A549 (cell line): ENCODE data around the gene VIPR1. TPM values are rescaled to one million over a fixed set of nuclear protein-coding genes. Genes with fewer than 3 reads are reported as not detected.

ENCODE experiments used
- ATAC-seq, 2 experiments: fragments of 200-7000 bp in 1 of 2; fragments of >200 bp in 1 of 2; cut with Nextera tagmentation in 1 of 2; cut with Tn5 transposase in 1 of 2; 3 replicates each; pipeline versions ENCODE4 v1.8.0 to v1.9.1; 2018 to 2020; ENCODE audit warnings: mild to moderate bottlenecking in 1 of 2, moderate library complexity in 1 of 2
- CTCF ChIA-PET: fragments of 300-600 bp; sonication (Branson Sonifier 250); formaldehyde crosslinking; extraction: SDS; loops from one replicate; lab custom pipeline; 2021; ENCODE audit warnings: antibody characterized with exemption, inconsistent platforms; lab: Yijun Ruan, JAX
- POLR2A ChIA-PET: fragments of 350-600 bp; formaldehyde crosslinking; extraction: SDS; loops from one replicate; lab custom pipeline; 2021; ENCODE audit warnings: antibody characterized with exemption, inconsistent platforms; lab: Yijun Ruan, JAX
- DNase-seq, 2 experiments: peaks; one replicate each; pipeline versions ENCODE4 v3.0.0 to v3.0.0-alpha.2; 2011 to 2016; ENCODE audit warnings: low read depth in 1 of 2, low spot score in 1 of 2
- FAIRE-seq: peaks from 2 replicates; lab custom pipeline; 2011; peaks lifted over from hg19 to GRCh38; lab: Jason Lieb, UNC
- H3K27ac ChIP-seq, 2 experiments: fragments of >200 bp; sonication (Bioruptor Twin); formaldehyde crosslinking; 3 replicates each; pipeline ENCODE4 v1.5.1; 2016 to 2017
- H3K4me1 ChIP-seq: fragments of >200 bp; sonication (Bioruptor Twin); formaldehyde crosslinking; 3 replicates; pipeline ENCODE4 v1.6.1; 2016
- H3K4me2 ChIP-seq: fragments of >200 bp; sonication (Bioruptor Twin); formaldehyde crosslinking; 3 replicates; pipeline ENCODE4 v1.6.1; 2016
- H3K4me3 ChIP-seq: fragments of >200 bp; sonication (Bioruptor Twin); formaldehyde crosslinking; 3 replicates; pipeline ENCODE4 v1.5.1; 2016
- H3K9me3 ChIP-seq: fragments of >200 bp; sonication (Bioruptor Twin); formaldehyde crosslinking; 3 replicates; pipeline ENCODE4 v1.6.1; 2016
- BHLHE40 ChIP-seq: IDR thresholded peaks from 2 replicates; pipeline ENCODE4 v1.6.1; 2012; ENCODE audit warnings: low read depth, low read length, inconsistent platforms
- CBX8 ChIP-seq: fragments of 200-600 bp; sonication (generic); IDR thresholded peaks from 2 replicates; pipeline ENCODE4 v1.6.1; 2016
- CEBPB ChIP-seq, 2 experiments: fragments of >200 bp in 1 of 2; sonication (Bioruptor Twin) in 1 of 2; formaldehyde crosslinking in 1 of 2; IDR thresholded peaks; 2 replicates each; pipeline ENCODE4 v1.6.1; 2012 to 2016
- EHF ChIP-seq: fragments of 250-450 bp; sonication (Bioruptor Pico); IDR thresholded peaks from 2 replicates; pipeline ENCODE4 v1.5.0; 2020; ENCODE audit warnings: mild to moderate bottlenecking
- FOSB ChIP-seq: fragments of 250-450 bp; sonication (Bioruptor Pico); IDR thresholded peaks from 2 replicates; pipeline ENCODE4 v1.5.0; 2020; ENCODE audit warnings: mild to moderate bottlenecking, moderate library complexity
- FOSL2 ChIP-seq, 2 experiments: fragments of 450-650 bp in 1 of 2; fragments of >200 bp in 1 of 2; sonication (Bioruptor Twin) in 1 of 2; formaldehyde crosslinking; IDR thresholded peaks; 2 replicates each; pipeline versions ENCODE4 v1.5.0 to v1.6.1; 2016 to 2020; ENCODE audit warnings: mild to moderate bottlenecking in 1 of 2, moderate library complexity in 1 of 2
- FOXS1 ChIP-seq: fragments of 250-450 bp; sonication (Bioruptor Pico); IDR thresholded peaks from 2 replicates; pipeline ENCODE4 v1.5.0; 2020; ENCODE audit warnings: mild to moderate bottlenecking, moderate library complexity
- GATA3 ChIP-seq: IDR thresholded peaks from 2 replicates; pipeline ENCODE4 v1.6.1; 2012; ENCODE audit warnings: borderline replicate concordance
- JUN ChIP-seq, 2 experiments: fragments of >200 bp; sonication (Bioruptor Twin); formaldehyde crosslinking; IDR thresholded peaks; 2 replicates in 1 of 2; 3 replicates in 1 of 2; pipeline ENCODE4 v1.6.1; 2016 to 2017
- KDM5A ChIP-seq: fragments of 200-600 bp; sonication (generic); IDR thresholded peaks from 2 replicates; pipeline ENCODE4 v1.6.1; 2016; ENCODE audit warnings: antibody characterized with exemption, mild to moderate bottlenecking
- MAZ ChIP-seq: fragments of 150-350 bp; IDR thresholded peaks from 2 replicates; pipeline ENCODE4 v1.6.1; 2014; ENCODE audit warnings: antibody characterized with exemption, low read depth, low read length, borderline replicate concordance
- PHF8 ChIP-seq: fragments of 200-600 bp; sonication (generic); IDR thresholded peaks from 2 replicates; pipeline ENCODE4 v1.6.1; 2016; ENCODE audit warnings: low read depth, mild to moderate bottlenecking, antibody characterized with exemption, moderate library complexity, borderline replicate concordance
- POLR2A ChIP-seq: IDR thresholded peaks from 2 replicates; pipeline ENCODE4 v1.6.1; 2012; ENCODE audit warnings: mild to moderate bottlenecking, low read length
- POLR2AphosphoS2 ChIP-seq: conservative IDR thresholded peaks from 2 replicates; pipeline ENCODE4 v1.6.1; 2012; ENCODE audit warnings: low read length, improper control_type of control experiment, inconsistent platforms
- RARB ChIP-seq: fragments of 250-450 bp; sonication (Bioruptor Pico); IDR thresholded peaks from 2 replicates; pipeline ENCODE4 v1.8.0; 2021; ENCODE audit warnings: mild to moderate bottlenecking, moderate library complexity
- RFX5 ChIP-seq: fragments of 450-650 bp; IDR thresholded peaks from 2 replicates; pipeline ENCODE4 v1.7.1; 2014; ENCODE audit warnings: antibody characterized with exemption, mild to moderate bottlenecking, moderate library complexity
- SMC3 ChIP-seq: fragments of >200 bp; sonication (Bioruptor Twin); formaldehyde crosslinking; IDR thresholded peaks from 3 replicates; pipeline ENCODE4 v1.6.1; 2018; ENCODE audit warnings: inconsistent platforms
- ZC3H11A ChIP-seq: fragments of 450-650 bp; IDR thresholded peaks from 2 replicates; pipeline ENCODE4 v1.6.1; 2014; ENCODE audit warnings: antibody characterized with exemption, mild to moderate bottlenecking
- ZSCAN20 ChIP-seq: fragments of 250-450 bp; sonication (Bioruptor Pico); IDR thresholded peaks from 2 replicates; pipeline ENCODE4 v1.8.0; 2022; ENCODE audit warnings: mild to moderate bottlenecking, moderate library complexity
- WGBS: methylation state at CpG from one replicate; pipeline ENCODE4 v1.1.6; 2017; ENCODE audit errors: missing lambda C conversion rate; 5-methylcytosine and 5-hydroxymethylcytosine counted together
- polyA plus RNA-seq, 4 experiments: library from polyadenylated mRNA; depleted of rRNA in 3 of 4; stranded (reverse); fragments of >200 nt; fragmentation: RNase III in 1 of 4; extraction: RNeasy Plus Mini Kit Qiagen cat#74134 plus additional on column Dnase treatment in 1 of 4; gene quantifications; 2 replicates in 3 of 4; 3 replicates in 1 of 4; pipeline ENCODE4 v1.2.3, GENCODE V29; 2011 to 2017
- TF ChIP-seq, protein P1 (sequence below): fragments of 250-450 bp; sonication (Bioruptor Pico); IDR thresholded peaks from 2 replicates; pipeline ENCODE4 v1.5.0; 2021; ENCODE audit warnings: mild to moderate bottlenecking, moderate library complexity, borderline replicate concordance
- TF ChIP-seq, protein P2 (sequence below): fragments of 450-650 bp; IDR thresholded peaks from 2 replicates; pipeline ENCODE4 v1.6.1; 2014; ENCODE audit warnings: antibody characterized with exemption
- TF ChIP-seq, protein P3 (sequence below): fragments of >200 bp; sonication (Bioruptor Twin); formaldehyde crosslinking; IDR thresholded peaks from 3 replicates; pipeline ENCODE4 v1.6.1; 2016
- TF ChIP-seq, protein P4 (sequence below): fragments of >200 bp; sonication (Bioruptor Twin); formaldehyde crosslinking; IDR thresholded peaks from 3 replicates; pipeline ENCODE4 v1.5.1; 2016

The VIPR1 gene
- polyA plus RNA-seq, 2 of the 4 experiments (the other 2 are of a cell fraction) = 0.26 to 0.80 TPM

DNA sequence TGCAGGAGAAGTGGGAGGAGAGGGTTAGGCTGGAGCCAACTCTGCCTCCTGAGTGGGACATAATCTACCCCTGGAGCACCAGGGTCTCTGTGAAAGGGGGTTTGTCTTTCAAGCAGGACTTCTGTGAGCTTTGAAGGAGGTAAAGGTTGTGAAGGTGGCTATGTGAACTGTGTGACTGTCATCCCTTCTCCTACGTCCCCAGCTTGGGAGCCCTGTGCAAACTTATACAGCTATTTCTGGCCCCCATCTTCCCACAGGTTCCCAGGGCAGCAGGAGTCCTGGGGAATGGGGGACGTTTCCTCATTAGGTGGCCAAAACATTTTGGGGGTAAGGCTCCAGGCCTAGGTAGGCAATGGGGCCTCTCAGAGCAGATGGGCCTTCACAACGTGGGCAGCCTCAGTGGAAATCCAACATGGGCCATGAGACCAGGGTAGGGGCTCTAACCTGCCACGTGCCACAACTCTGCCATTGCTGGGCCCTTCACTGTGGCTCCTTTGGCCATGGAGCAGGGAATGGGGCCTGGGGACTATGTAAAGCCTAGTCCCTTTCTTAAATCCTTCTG, 3.5 kb downstream of the VIPR1 start:
- Histone ChIP-seq H3K27ac (no peak overlapping the region), H3K4me2 (no peak overlapping the region), H3K9me3 (no peaks in the 10 kb centered on the region), H3K4me3 (no peak overlapping the region), H3K4me1 (no peaks in the 10 kb centered on the region)
- DNase-seq = no peak
- FAIRE-seq = no peak
- ChIA-PET CTCF (no interaction called here), POLR2A (no interaction called here)
- WGBS = 81% methylated on average over 4 of the region's 4 CpGs
- ATAC-seq = no peak
- no peak for TF ChIP-seq CBX8
- no peak for TF ChIP-seq SMC3
- no peak for TF ChIP-seq ZSCAN20 (CRISPR knock-in tag)
- no peak for TF ChIP-seq JUN (IDR thresholded peaks at IDR 0.05)
- TF ChIP-seq RARB (CRISPR knock-in tag) = no peak
- no peak for TF ChIP-seq EHF (CRISPR knock-in tag)
- no peak for TF ChIP-seq POLR2AphosphoS2
- TF ChIP-seq, protein P1, sequence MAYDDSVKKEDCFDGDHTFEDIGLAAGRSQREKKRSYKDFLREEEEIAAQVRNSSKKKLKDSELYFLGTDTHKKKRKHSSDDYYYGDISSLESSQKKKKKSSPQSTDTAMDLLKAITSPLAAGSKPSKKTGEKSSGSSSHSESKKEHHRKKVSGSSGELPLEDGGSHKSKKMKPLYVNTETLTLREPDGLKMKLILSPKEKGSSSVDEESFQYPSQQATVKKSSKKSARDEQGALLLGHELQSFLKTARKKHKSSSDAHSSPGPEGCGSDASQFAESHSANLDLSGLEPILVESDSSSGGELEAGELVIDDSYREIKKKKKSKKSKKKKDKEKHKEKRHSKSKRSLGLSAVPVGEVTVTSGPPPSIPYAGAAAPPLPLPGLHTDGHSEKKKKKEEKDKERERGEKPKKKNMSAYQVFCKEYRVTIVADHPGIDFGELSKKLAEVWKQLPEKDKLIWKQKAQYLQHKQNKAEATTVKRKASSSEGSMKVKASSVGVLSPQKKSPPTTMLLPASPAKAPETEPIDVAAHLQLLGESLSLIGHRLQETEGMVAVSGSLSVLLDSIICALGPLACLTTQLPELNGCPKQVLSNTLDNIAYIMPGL (CRISPR knock-in tag) = no peak
- no peak for TF ChIP-seq GATA3
- TF ChIP-seq, protein P2, sequence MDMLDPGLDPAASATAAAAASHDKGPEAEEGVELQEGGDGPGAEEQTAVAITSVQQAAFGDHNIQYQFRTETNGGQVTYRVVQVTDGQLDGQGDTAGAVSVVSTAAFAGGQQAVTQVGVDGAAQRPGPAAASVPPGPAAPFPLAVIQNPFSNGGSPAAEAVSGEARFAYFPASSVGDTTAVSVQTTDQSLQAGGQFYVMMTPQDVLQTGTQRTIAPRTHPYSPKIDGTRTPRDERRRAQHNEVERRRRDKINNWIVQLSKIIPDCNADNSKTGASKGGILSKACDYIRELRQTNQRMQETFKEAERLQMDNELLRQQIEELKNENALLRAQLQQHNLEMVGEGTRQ = no peak
- TF ChIP-seq FOSB (CRISPR knock-in tag) = no peak
- TF ChIP-seq RFX5 = no peak
- TF ChIP-seq, protein P3, sequence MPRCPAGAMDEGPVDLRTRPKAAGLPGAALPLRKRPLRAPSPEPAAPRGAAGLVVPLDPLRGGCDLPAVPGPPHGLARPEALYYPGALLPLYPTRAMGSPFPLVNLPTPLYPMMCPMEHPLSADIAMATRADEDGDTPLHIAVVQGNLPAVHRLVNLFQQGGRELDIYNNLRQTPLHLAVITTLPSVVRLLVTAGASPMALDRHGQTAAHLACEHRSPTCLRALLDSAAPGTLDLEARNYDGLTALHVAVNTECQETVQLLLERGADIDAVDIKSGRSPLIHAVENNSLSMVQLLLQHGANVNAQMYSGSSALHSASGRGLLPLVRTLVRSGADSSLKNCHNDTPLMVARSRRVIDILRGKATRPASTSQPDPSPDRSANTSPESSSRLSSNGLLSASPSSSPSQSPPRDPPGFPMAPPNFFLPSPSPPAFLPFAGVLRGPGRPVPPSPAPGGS = no peak
- TF ChIP-seq KDM5A = no peak
- TF ChIP-seq FOXS1 (CRISPR knock-in tag) = no peak
- TF ChIP-seq, protein P4, sequence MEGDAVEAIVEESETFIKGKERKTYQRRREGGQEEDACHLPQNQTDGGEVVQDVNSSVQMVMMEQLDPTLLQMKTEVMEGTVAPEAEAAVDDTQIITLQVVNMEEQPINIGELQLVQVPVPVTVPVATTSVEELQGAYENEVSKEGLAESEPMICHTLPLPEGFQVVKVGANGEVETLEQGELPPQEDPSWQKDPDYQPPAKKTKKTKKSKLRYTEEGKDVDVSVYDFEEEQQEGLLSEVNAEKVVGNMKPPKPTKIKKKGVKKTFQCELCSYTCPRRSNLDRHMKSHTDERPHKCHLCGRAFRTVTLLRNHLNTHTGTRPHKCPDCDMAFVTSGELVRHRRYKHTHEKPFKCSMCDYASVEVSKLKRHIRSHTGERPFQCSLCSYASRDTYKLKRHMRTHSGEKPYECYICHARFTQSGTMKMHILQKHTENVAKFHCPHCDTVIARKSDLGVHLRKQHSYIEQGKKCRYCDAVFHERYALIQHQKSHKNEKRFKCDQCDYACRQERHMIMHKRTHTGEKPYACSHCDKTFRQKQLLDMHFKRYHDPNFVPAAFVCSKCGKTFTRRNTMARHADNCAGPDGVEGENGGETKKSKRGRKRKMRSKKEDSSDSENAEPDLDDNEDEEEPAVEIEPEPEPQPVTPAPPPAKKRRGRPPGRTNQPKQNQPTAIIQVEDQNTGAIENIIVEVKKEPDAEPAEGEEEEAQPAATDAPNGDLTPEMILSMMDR = no peak
- no peak for TF ChIP-seq BHLHE40
- TF ChIP-seq MAZ = no peak

DNA sequence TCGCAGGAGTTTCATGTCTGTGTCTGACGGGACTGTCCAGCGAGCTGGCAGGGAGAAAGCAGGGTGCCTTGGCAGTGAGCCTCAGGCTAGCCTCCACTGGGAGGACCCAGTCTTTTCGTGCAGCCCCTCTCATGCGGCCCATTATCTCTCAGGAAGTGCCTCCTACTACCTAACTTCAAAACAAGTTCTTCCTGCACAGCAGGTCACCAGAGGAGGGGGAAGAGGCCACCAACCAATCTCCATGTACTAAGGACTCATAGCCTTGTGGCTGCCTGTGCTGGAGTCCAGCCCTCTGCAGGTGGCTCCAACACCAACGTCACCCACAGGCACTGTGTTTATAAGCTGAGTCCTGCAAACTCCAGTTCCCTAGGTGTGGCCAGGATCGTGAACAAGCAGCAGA, 4.8 kb downstream of the VIPR1 start:
- POLR2A ChIA-PET = no interaction called here
- no peak for ATAC-seq
- Histone ChIP-seq H3K4me2 (no peak overlapping the region), H3K27ac (no peak overlapping the region), H3K4me3 (no peak overlapping the region), H3K4me1 (no peaks in the 10 kb centered on the region), H3K9me3 (no peaks in the 10 kb centered on the region)
- CTCF ChIA-PET = no interaction called here
- TF ChIP-seq PHF8 (no peak), KDM5A (no peak), GATA3 (no peak), POLR2A (no peak), FOSL2 (IDR thresholded peaks at IDR 0.05) (no peak), FOSL2 (CRISPR knock-in tag; IDR thresholded peaks at IDR 0.05) (no peak), JUN (IDR thresholded peaks at IDR 0.05) (no peak), CEBPB (IDR thresholded peaks at IDR 0.05) (no peak), ZC3H11A (no peak)
- no peak for FAIRE-seq
- 74% methylated on average over 6 of the region's 7 CpGs for WGBS
- no peak for DNase-seq
